ENCODE data around the gene ST3GAL2.

Gene ST3GAL2, protein sequence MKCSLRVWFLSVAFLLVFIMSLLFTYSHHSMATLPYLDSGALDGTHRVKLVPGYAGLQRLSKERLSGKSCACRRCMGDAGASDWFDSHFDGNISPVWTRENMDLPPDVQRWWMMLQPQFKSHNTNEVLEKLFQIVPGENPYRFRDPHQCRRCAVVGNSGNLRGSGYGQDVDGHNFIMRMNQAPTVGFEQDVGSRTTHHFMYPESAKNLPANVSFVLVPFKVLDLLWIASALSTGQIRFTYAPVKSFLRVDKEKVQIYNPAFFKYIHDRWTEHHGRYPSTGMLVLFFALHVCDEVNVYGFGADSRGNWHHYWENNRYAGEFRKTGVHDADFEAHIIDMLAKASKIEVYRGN

DNA sequence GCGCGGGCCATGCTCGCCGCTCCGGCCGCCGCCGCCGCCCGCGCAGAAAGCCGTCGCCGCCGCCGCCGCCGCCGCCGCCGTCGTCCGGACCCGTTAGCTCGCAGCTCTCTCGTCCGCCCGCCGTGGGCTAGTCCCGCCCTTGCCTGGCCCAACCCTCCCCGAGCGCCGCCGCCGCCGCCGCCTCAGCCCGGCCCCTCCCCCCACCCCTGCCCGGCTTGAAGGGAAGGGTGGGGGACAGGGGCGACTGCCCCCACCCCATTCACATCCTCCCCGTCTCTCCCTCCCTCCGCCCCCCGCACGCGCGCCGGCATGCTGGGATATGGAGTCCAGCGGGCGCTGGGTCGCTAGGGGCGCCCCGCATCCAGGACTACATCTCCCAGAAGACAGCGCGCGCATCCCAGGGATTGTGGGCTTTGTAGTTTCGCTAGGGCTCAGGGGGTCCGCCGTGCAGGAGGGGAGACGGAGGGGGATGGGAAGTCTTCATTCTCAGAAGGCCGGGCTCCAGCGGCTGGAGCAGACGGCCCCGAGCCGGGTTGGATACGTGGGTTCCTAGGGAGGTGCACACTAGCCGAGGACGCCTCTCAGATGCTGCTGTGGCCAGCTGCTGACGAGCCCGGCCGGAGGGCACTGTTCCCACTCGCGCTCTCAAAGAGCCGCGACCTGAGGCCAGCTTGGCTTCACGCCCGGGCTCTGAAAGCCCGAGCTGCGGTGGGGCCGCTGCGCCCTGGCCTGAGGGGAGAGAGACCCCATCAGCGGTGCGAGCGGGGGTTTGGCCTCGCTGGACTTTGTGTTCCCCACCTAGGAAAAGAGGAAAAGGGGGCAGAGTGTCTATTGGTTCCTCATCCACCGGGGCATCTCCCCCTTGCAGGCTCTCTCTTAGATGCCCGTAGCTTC lies at the start of gene ST3GAL2:
ST3GAL2 (minus strand) TSS at position 132 of the 894 bp plus-strand sequence. CDS start 40,570 bp downstream, outside the sequence.
- DNase-seq = peak; percentile 87 to 91

DNA sequence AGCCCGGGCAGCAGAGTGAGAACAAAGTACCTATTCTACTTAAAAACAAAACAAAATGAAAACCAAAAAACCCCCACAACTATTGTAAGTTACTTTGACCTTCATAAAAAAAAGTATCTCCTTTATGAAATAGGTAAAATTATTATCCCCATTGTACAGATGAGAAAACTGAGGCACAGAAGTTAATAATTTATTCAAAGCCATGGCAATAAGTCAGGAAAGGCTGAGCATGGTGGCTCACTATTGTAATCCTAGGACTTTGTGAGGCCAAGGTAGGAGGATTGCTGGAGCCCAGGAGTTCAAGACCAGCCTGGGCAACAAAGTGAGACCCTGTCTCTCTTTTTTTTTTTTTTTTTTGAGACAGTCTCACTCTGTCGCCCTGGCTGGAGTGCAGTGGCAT lies 46.0 kb upstream of the ST3GAL2 start:
- no peak for DNase-seq

DNA sequence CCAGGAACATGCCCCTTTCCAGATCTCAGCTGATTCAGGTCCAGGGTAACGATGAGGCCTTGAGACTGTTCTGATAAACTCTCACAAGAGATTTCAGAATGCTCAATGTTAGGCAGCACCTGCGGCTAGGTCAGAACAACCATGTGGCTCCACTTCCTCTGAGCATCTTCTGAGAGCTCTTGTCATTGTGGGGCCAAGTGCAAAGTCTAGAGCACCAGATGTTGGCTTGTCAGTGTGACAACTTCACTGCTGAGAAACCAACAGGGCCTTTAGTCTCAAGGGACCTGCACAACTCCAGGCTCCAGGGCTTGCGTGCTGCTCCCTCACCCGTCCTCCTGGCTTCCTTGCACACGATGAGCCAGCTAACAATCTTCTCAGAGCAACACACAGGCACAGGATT lies 44.5 kb upstream of the ST3GAL2 start:
- DNase-seq = no peak

DNA sequence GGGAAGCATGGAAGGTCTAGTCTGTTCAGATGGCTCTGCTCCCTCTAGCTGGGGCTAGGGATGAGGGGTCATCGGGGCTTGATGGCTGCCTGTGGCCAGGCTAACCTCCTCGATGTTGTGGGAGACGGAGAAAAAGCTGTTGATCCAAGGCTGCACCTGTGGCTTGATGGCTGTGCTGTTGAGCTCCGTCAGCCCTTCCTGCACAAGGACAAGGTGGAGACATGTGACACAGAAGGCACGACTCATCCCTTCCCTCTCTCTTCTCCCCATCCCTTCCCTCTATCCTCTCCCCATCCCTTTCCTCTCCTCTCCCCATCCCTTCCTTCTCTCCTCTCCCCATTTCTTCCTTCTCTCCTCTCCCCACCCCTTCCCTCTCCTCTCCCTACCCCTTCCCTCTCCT lies 43.7 kb upstream of the ST3GAL2 start:
- no peak for DNase-seq

DNA sequence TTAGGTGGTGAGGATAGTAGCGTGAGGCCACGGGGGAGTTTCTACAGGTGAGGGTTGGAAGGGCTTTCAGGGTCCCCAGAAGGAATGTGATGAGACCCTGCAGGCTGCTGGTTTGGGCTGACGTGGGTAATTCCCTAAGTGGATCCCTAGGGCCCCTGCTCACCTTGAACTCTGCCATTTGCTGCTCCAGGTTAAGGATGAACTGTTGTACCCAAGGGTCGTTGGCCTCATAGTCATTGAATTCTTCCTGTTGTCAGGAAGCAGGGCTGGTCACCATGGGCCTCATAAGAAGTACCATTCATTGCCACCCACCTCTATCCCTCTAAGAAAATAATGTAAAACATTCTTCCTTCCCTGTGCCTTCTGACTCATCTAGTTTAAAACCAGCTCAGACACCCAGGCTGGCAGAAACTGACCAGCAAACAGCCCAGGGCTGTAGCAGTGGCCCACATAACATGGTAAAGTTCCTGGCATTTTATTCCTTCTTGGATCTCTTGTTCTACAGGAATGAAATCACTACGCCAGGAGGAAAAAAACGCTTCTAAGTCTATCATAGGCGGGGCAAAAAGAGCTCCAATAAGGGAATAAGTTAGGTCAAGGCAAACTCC lies 43.1 kb upstream of the ST3GAL2 start:
- no peak for DNase-seq

DNA sequence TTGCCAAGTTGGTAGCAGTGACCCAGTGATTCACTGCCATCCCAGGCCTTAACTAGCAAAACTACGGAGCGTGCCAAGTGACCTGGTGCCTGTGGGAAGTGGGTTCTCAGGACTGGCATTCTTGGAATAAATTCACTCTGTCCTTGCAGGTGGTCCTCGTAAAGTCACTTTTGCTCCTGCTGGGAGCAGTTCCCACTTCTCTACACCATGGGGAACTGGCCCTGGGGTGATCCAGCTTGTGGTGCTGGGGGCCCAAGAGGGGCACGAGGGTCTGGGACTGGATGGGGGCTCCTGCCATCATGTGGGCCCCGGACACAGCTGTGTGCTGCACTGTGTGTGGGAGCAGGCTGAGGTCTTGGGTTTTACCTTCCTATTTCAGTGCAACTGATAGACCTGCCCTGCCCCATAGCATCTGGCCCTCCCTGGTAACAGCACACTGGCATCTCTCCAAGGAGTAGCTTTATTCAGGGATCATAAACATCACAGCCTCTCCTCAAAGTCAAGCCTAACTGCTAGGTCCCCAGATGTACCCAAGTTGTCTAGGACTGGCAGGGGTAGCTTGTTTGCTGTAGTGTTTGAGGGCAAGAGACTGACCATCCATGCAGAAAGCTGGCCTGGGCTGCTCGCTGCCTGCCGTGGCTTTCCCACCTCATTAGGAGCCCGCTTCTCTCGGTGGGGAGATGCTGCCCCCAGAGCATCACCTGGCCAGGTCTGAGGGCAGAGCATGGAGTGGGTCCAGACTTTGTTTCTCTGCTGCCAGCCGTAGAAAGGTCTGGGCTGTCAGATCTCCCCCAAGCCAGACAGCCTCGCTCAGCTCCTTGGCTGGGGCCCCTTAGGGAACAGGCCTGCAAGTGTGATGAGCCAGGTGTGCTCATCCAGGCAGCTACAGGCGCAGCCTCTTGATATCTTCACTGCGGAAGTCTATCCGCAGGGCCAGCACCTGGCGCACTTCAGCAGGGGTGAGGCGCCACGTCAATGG lies 41.5 kb upstream of the ST3GAL2 start:
- no peak for DNase-seq

DNA sequence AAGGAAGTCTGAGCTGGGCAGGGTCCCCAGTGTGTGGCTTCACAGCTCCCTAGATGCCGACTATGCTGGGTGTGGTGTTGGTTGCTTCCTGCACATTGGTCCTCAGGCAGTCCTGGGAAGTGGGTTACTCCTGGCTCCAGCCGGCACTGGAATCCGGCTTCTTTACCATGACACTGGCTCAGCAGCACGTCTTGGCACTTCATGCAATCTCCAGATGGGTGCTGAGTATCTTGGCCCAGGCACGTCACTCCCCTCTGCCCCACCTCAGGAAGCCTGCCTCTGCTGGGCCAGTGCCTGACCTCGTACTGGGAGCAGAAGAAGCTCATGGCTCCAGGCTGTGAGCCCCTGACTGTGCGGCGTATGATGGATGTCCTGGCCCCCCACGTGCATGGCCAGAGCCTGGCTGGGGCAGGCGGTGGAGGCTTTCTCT lies 40.0 kb upstream of the ST3GAL2 start:
- DNase-seq = no peak

DNA sequence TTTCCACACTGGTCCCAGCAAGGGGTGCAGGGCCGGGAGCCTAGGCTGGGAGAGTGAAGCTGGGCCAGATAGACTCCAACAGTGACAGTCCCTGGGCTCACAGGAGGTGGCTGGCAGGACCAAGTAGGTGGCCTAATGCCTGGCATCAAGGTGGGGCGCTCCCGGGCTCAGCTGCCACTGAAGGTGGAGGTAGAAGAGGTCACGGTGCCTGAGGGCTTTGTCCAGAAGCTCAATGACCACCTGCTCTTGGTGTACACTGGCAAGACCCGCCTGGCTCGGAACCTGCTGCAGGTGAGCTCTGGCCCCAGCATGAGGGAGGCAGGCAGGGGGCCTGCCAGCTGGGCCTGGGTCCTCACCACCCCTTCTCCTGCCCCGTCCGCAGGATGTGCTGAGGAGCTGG lies 39.3 kb upstream of the ST3GAL2 start:
- no peak for DNase-seq

DNA sequence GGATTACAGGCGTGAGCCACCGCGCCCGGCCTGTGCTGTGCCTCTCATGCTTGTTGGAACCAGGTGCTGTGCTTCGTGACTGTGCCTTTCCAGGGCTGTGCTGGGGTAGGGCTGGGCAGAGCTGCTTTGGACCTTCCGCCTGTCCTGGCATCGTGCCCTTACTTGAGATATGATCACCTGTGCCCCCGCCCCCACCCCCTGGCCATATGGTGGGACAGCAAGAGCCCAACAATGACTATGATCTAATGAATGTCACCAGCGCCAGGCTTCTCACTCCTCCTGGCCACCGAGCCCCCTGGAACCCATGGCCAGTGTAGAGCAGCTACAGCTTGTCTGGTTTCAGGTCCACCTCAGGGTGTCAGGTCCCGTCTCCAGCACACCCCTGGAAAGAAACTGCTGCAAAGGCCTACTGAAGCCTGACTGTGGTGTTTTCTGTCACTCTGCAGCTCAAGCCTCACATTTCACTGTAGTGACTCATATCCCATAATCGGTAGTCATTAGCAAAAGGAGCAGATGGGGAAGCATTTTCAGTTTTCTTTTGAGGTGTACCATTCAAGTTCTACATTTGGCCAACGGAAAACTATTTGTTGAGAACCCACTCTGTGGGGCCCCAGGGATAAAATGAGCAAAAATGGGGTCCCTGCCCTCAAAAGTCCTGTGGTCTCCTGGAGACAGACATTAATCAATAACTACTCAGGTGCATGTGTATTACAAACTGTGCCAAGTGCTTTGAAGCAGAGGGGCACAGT lies 37.5 kb upstream of the ST3GAL2 start:
- DNase-seq = peak in 1 of 2 experiments; percentile 66

DNA sequence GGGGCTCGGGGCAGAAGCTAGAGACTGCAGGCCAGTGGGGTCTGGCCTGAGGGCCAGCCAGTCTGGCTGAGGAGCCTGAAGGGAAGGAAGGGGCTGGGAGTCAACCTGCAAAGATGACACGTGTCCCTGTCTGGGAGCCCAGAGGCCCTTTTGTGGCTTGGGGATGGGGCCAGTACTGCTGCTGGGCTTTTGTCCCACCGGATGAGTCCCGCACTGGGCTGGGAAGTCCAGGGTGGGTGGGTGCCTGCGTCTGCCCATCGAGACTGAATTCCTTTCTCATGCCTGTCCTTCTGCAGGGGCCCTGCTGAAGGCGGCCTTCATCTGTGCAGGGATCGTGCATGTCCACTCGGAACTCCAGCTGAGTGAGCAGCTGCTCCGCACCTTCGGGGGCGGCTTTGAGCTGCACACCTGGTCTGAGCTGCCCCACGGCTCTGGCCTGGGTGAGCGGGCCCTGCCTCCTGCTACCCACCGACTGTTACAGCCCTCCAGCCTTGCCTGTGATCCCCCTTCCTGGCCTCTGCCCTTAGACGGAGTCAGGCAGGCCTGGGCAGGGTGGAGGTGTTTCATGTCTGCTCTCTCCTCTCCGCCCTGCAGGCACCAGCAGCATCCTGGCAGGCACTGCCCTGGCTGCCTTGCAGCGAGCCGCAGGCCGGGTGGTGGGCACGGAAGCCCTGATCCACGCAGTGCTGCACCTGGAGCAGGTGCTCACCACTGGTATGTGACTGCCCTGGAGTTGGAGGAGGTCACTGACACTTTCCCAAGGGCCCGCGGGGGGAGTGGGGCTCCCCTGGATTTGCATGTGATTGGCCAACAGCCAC lies 36.4 kb upstream of the ST3GAL2 start:
- no peak for DNase-seq

DNA sequence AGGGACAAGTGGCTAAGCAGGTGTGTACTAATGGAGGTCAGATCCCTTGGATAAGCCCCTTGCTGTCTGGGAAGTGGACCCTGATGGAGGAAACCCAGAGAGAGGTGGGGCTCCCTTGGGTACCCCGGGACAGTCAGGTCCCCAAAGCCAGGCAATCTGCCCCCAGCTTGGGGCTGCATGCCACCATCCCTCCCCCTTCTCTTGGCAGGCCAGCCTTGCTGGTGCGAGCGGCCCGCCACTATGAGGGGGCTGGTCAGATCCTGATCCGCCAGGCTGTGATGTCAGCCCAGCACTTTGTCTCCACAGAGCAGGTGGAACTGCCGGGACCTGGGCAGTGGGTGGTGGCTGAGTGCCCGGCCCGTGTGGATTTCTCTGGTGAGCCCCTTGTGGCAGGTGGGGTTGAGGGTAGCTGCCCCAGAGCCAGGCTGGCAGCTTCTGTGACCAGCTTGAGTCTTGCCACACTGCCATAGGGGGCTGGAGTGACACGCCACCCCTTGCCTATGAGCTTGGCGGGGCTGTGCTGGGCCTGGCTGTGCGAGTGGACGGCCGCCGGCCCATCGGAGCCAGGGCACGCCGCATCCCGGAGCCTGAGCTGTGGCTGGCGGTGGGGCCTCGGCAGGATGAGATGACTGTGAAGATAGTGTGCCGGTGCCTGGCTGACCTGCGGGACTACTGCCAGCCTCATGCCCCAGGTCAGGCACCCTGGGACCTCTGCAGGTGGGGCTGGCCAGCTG lies 35.6 kb upstream of the ST3GAL2 start:
- DNase-seq = no peak

DNA sequence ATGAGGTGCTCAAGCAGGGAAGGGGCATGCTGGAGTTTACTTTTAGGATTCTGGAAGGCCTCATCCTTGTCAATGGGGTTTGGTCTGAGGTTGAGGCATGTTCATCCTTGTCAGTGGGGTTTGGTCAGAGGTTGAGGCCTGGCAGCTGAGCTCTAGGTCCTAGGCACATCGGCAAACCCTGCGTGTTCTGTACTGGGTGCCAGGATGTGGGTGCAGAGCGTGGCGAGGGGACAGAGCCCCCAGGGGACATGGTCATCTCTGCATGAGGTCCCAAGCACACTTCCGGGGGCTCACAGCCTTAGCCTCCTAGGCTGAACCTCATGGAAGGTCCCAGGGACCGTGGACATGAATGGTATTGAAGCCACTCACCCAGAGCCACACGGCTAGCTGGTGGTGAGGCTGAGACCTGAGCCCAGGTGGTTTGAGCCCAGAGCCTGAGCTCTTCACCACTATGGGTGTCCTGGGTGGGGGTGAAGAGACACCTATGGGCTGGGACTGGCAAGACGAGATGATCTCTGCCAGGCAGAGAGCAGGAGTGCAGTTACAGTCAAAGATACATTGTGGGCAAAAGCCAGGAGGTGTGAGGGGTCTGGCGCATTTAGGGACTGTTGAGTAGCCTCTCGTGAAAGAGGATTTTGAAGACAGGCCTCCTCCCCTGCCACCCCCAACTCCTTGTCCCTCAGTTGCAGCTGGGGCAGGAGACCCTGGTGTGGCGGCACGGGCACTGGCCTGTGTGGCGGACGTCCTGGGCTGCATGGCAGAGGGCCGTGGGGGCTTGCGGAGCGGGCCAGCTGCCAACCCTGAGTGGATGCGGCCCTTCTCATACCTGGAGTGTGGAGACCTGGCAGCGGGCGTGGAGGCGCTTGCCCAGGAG lies 34.8 kb upstream of the ST3GAL2 start:
- DNase-seq = no peak

DNA sequence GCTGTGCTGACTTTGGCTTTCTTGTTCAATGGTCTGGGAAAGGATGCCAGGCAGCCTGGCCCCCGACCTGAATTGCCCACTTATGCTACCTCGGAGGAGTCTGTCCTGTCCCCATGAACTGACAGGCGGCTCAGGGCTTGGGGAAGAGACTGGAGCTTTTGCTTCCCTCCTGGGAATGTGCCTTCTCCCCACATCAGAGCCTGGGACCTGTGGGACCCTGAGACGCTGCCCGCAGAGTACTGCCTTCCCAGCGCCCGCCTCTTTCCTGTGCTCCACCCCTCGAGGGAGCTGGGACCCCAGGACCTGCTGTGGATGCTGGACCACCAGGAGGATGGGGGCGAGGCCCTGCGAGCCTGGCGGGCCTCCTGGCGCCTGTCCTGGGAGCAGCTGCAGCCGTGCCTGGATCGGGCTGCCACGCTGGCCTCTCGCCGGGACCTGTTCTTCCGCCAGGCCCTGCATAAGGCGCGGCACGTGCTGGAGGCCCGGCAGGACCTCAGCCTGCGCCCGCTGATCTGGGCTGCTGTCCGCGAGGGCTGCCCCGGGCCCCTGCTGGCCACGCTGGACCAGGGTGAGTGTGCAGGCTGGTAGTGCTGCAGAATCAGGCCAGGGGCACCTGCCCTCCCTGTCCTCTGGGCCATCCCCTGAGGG lies 34.0 kb upstream of the ST3GAL2 start:
- no peak for DNase-seq

DNA sequence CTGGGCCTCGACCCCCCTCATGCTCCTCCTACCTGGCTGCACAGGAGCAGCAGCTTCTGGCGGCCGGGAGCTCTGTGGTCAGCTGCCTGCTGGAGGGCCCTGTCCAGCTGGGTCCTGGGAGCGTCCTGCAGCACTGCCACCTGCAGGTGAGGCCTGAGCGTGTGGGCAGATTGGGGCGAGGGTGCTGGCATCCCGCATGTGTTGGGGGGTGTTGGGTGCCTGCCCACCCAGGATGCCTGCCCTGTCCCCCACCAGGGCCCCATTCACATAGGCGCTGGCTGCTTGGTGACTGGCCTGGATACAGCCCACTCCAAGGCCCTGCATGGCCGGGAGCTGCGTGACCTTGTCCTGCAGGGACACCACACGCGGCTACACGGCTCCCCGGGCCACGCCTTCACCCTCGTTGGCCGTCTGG lies 32.0 kb upstream of the ST3GAL2 start:
- DNase-seq = peak in 1 of 2 experiments; percentile 15

DNA sequence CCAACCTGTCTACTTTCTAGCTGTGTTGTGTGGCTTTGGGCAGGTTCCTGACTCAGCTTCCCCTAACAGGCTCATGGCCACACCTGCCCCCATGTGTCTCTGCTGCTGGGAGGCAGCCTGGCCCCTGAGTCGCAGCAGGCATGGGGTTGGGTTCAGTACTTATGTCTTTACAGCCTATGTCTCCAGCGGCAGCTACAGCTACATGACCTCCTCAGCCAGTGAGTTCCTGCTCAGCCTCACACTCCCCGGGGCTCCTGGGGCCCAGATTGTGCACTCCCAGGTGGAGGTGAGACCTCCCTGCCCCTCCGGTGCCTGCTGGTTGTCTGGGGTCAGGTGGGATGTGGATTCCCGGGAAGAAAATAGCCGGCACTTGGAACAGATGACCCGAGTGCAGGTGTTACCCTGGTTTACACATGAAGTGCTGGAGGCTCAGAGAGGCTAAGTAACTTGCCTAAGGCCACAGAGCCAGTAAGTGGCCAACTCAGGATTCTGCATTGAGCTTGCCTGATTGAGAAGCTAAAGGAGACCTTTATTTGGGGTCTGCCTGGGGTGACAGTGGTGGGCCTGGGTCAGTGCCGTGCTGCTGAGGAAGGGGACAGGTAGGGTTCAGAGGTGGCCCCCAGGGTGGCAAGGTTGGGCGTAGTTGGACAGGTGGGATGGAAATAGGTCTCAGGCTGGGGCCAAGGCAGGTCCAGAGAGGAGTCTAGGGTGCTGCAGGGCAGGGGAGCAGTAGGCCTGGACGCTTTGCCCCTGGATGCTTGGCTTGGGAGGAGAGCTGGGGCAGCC lies 31.4 kb upstream of the ST3GAL2 start:
- no peak for DNase-seq

DNA sequence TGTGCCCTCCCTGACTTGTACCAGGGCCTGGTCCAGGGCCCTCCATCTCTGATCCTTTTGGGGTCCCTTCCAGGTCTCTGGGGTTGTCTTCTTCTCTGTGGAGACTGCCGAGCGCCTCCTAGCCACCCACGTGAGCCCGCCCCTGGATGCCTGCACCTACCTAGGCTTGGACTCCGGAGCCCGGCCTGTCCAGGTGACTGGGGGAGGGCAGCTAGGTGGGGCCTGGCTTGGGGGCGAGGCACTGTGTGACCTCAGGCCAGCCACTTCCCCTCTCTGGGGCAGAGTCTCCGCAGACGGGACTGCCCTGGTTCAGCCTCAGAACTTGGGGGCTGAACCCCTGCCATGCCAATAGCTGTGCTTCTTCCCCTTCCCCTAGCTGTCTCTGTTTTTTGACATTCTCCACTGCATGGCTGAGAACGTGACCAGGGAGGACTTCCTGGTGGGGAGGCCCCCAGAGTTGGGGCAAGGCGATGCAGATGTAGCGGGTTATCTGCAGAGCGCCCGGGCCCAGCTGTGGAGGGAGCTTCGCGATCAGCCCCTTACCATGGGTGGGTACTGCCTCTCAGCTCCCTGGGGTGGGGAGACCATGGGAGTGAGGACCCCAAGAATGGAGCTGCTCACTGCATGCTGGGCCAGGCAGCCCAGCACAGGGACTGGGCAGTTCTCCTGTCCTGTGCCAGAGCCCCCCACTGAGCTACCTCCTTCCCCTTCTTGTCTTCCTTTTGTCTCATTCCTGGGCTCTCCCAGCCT lies 30.1 kb upstream of the ST3GAL2 start:
- DNase-seq = no peak

DNA sequence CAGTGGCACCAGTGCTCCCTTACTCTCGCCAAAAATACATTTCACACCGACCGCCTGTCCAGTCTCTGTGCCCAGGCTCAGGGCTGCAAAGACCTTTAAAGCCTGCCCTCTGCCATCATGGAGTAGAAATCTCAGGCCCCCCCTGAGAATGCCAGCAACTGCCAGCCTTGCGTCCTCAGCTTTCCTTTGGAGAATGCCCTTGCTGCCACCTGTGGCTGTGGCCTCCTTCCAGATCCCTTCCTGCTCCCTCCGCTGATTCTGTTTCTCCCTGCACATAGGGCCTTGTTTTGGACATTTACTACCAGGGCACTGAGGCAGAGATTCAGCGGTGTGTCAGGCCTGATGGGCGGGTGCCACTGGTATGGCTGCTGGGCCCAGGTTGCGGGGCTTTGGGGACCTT lies 28.7 kb upstream of the ST3GAL2 start:
- DNase-seq = no peak

Data from SW 1271 (cell line).